ENCODE data around the gene NIPAL3. TPM values are rescaled to one million over a fixed set of nuclear protein-coding genes. Genes with fewer than 3 reads are reported as not detected.

The NIPAL3 gene
- total RNA-seq, 1 donor, result 31.8 TPM

- Histone ChIP-seq H3K79me2 (ENCODE audit: insufficient read depth, low read length) (no peaks in the 10 kb centered on the region), H3K4me1 (ENCODE audit: insufficient read depth, low read length) (peaks cover 27% of the 10 kb centered on the region), H3K4me3 (ENCODE audit: insufficient read depth, low read length) (no peak overlapping the region), H2AFZ (ENCODE audit: low read length) (no peak overlapping the region), H3K4me2 (ENCODE audit: insufficient read depth, low read length) (no peak overlapping the region), H3K9me3 (ENCODE audit: low read depth, low read length) (no peaks in the 10 kb centered on the region), H3K27me3 (ENCODE audit: insufficient read depth, low read length) (no peaks in the 10 kb centered on the region), H3K27ac (ENCODE audit: low read depth, low read length) (no peak overlapping the region), H4K20me1 (ENCODE audit: insufficient read depth, low read length) (no peaks in the 10 kb centered on the region), H3K36me3 (ENCODE audit: insufficient read depth, low read length) (peaks cover 4% of the 10 kb centered on the region)
- TF ChIP-seq CTCF (IDR thresholded peaks at IDR 0.05; ENCODE audit: extremely low read depth, low read depth, low read length), result no peak
- no peak for DNase-seq (ENCODE audit: insufficient read length, low spot score, missing footprints)
Observed at GRCh38 chr1:24387636-24388175, 27.9 kb upstream of the NIPAL3 start.

- H2AFZ ChIP-seq (ENCODE audit: low read length), result no peak overlapping the region
- no peaks in the 10 kb centered on the region for H3K27me3 ChIP-seq (ENCODE audit: insufficient read depth, low read length)
- peaks cover 32% of the 10 kb centered on the region for H3K4me1 ChIP-seq (ENCODE audit: insufficient read depth, low read length)
- no peak for DNase-seq (ENCODE audit: insufficient read length, low spot score, missing footprints)
- no peaks in the 10 kb centered on the region for H3K9me3 ChIP-seq (ENCODE audit: low read depth, low read length)
- H3K36me3 ChIP-seq (ENCODE audit: insufficient read depth, low read length), result peaks cover 3% of the 10 kb centered on the region
- no peak overlapping the region for H3K4me2 ChIP-seq (ENCODE audit: insufficient read depth, low read length)
- H3K79me2 ChIP-seq (ENCODE audit: insufficient read depth, low read length), result no peaks in the 10 kb centered on the region
- TF ChIP-seq CTCF (IDR thresholded peaks at IDR 0.05; ENCODE audit: extremely low read depth, low read depth, low read length), result no peak
- no peaks in the 10 kb centered on the region for H4K20me1 ChIP-seq (ENCODE audit: insufficient read depth, low read length)
- H3K27ac ChIP-seq (ENCODE audit: low read depth, low read length), result no peak overlapping the region
- no peak overlapping the region for H3K4me3 ChIP-seq (ENCODE audit: insufficient read depth, low read length)
Observed at GRCh38 chr1:24388331-24388885, 27.2 kb upstream of the NIPAL3 start.

GRCh38 chr1:24389231-24389678, 26.3 kb upstream of the NIPAL3 start:
- peaks cover 35% of the 10 kb centered on the region for H3K4me1 ChIP-seq (ENCODE audit: insufficient read depth, low read length)

More at GRCh38 chr1:24389231-24389678, 26.3 kb upstream of the NIPAL3 start:
- Histone ChIP-seq H4K20me1 (ENCODE audit: insufficient read depth, low read length) (no peaks in the 10 kb centered on the region), H3K9me3 (ENCODE audit: low read depth, low read length) (no peaks in the 10 kb centered on the region), H3K79me2 (ENCODE audit: insufficient read depth, low read length) (no peaks in the 10 kb centered on the region), H2AFZ (ENCODE audit: low read length) (no peak overlapping the region), H3K27ac (ENCODE audit: low read depth, low read length) (no peak overlapping the region), H3K27me3 (ENCODE audit: insufficient read depth, low read length) (no peaks in the 10 kb centered on the region), H3K36me3 (ENCODE audit: insufficient read depth, low read length) (no peaks in the 10 kb centered on the region), H3K4me3 (ENCODE audit: insufficient read depth, low read length) (no peak overlapping the region), H3K4me2 (ENCODE audit: insufficient read depth, low read length) (no peak overlapping the region)
- no peak for TF ChIP-seq CTCF (IDR thresholded peaks at IDR 0.05; ENCODE audit: extremely low read depth, low read depth, low read length)
- DNase-seq (ENCODE audit: insufficient read length, low spot score, missing footprints), result no peak

Data from osteoblast (primary cell).